GM13977 (cell line): ENCODE measurements around the gene WWOX.

Source experiments
- DNase-seq: peaks from one replicate; pipeline ENCODE4 v3.0.0; 2012; ENCODE audit warnings: low spot score
- in situ Hi-C: fragments of 300-500 bp; cut with MboI; formaldehyde crosslinking; loops from one replicate; pipeline ENCODE4 v1.12.0; 2022; ENCODE audit warnings: low sequenced_read_pairs, low pct_unique_long_range_greater_than_20kb, mixed read lengths, inconsistent platforms; ENCODE audit not compliant: unreplicated experiment
- TF ChIP-seq, protein P1 (sequence below): IDR thresholded peaks from 2 replicates; pipeline ENCODE4 v1.5.1; 2012; ENCODE audit warnings: mild to moderate bottlenecking, control low read depth; ENCODE audit not compliant: insufficient read depth; ENCODE audit errors: extremely low read depth, missing control alignments

Gene WWOX

DNA sequence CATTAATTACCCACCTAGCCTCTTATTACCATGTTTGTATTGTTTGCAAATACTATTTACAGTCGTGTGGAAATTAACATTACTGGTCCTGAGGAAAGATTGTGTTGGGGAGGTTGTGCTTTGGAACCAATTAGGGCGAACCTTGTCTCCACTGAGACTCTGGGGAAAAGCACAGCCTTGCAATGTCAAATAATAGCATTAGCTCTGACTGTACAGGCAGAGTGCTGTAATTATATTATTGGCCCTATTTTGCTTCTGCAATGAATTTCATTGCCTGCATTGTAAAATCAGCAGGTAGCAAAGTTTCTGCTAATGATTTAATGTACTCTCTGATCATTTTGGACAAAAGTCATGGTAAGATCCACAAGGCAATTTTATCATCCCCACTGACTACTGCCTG is 97.0 kb downstream of the WWOX start:
- in situ Hi-C loops = no loop called here
- TF ChIP-seq, protein P1, sequence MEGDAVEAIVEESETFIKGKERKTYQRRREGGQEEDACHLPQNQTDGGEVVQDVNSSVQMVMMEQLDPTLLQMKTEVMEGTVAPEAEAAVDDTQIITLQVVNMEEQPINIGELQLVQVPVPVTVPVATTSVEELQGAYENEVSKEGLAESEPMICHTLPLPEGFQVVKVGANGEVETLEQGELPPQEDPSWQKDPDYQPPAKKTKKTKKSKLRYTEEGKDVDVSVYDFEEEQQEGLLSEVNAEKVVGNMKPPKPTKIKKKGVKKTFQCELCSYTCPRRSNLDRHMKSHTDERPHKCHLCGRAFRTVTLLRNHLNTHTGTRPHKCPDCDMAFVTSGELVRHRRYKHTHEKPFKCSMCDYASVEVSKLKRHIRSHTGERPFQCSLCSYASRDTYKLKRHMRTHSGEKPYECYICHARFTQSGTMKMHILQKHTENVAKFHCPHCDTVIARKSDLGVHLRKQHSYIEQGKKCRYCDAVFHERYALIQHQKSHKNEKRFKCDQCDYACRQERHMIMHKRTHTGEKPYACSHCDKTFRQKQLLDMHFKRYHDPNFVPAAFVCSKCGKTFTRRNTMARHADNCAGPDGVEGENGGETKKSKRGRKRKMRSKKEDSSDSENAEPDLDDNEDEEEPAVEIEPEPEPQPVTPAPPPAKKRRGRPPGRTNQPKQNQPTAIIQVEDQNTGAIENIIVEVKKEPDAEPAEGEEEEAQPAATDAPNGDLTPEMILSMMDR = no peak
- DNase-seq = no peak

DNA sequence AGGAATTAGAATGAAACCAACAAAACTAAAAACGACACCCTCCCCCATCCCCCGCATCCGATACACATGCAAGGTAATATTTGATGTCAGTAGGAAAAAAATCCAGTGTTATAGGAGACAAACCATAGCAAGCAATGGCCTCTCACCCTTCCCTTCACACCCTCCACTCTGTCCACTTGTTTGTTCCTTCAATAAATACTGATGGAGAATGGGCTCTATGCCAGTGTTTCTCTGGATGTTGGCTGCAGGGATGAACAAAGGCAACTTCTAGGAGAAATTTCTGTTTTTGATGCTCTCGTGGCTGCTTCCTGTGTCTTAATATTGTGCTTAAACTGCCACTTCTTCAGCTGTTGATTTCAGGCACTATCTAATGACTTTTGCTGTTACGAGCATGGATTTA is 98.8 kb downstream of the WWOX start:
- DNase-seq = no peak
- in situ Hi-C loops = no loop called here
- TF ChIP-seq, protein P1 = no peak

DNA sequence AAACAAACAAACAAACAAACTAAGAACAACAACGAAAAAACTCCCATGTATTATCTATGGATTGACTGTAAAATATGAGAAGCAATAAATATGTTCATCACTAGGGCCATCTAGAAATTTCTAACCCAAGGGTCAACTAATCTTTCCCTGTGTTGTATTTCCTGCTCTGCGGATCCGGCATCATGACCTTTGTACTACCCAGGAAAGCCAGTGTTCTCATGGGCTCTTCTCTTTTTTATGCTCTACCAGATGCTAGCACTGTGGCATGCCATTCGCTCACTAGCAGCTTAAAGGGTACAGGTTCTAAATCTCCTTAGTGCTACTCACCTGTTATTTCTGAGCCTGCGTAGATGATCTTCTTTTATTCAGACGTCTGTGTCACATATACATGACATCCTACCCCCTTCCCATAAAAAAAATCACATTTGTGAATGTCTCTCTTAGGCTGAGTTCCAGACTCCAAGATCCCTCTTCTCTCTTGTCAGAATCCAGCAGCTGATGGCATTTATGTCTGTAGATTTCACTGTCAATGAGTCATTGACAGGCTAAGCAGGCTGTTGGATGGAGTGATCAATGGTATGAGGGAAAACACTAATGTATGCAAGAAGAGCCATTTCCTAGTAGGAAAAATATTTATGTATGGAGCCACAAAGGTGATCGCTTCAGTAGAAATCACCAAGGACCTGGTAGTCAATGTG is 100.0 kb downstream of the WWOX start:
- TF ChIP-seq, protein P1 = no peak
- no peak for DNase-seq
- in situ Hi-C loops = no loop called here

DNA sequence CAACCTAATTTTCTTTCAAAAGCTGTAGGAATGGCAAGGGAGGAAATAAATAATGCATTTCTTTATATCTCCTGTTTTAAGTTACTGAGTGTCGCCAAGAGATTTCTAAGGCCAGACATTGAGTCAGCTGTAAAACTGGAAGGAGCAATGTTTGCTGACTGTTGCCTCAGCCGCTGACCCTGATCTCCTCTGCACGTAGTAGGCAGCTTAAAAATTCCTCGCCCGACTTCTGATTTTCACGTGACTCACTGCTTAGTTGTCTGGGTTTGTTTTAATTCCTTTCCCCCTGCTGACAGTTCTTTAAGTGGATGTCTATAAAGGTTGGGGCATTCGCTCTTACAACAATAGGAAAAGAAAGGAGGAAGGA is 100.6 kb downstream of the WWOX start:
- no peak for DNase-seq
- TF ChIP-seq, protein P1 = no peak
- in situ Hi-C loops = no loop called here

DNA sequence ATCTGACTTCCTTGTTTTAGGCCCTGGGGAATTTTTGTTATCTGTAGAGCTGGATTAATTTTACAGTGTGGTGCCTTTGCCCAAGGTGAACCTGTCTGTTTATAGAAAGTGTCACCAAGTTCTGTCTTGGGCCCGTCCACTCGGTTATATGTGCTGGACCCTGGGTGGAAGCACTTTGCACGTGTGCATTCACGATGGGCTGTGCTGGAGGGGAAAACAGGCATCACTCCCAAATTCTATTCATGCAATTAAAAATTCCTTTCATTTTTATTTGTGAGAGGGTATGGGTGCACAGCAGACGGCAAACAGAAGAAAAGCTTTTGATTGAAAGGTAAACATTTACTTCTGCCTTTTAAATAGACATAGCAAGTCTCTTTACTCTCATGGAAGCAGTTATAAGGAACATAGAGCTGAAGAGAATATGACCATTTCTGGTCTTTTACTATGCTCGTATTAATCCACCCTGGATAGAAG is 101.2 kb downstream of the WWOX start:
- DNase-seq = no peak
- in situ Hi-C loops = no loop called here
- TF ChIP-seq, protein P1 = no peak

DNA sequence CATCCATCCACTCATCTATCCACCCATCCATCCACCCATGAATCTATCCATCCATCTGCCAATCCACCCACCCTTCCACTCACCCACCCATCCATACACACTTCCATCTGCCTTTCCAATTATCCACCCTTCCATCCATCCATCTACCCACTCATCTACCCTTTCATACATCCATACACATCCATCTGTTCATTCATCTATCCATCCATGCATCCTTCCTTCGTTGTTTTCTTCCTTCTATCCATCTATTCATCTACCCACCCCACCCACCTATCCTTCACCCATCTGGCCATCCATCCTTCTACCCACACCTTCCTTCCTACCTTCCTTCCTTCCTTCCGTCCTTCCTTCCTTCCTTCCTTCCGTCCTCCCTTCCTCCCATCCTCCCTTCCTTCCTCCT is 106.1 kb downstream of the WWOX start:
- in situ Hi-C loops = no loop called here
- DNase-seq = no peak
- TF ChIP-seq, protein P1 = no peak
